NCI-H2081 (cell line): ENCODE data around the gene CDIPT.

Experiments
- DNase-seq, 2 experiments: peaks; one replicate each; lab custom pipeline; 2025; lab: John Stamatoyannopoulos, UW

Gene CDIPT

DNA sequence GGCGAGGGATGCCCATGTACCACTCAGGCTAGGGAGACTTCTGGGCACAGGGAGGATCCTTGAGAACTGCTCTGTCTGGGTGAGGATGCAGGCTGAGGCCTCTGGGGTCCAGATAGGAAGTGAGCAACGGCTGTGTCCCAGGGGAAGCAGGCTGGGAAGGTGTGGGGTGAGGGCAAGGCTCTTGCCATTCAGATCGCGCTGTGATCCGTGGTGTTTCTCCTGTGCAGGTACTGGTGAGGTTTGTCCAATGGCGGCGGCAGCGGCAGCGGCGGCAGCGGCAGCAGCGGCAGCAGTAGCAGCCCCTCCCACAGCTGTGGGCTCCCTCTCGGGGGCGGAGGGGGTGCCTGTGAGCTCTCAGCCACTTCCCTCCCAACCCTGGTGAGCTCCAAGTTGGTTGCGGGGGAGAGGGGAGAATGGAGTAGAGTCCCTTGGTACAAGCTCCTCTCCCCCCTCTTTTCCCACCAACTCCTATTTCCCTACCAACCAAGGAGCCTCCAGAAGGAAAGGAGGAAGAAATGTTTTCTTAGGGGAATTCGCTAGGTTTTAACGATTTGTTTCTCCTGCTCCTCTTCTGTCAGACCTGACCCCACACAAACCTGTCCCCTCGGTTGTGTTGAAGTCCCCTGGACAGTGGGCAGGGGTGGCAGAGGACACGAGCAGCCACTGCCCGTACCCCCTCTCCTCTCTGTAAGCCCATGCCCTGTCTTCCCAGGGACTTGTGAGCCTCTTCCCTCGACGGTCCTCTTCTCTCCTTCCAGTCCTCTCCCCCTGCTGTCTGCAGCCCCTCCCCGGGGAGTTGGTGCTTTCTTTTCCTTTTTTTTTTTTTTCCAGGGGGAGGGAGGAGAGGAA, 53.0 kb downstream of the CDIPT start:
- no peak for DNase-seq

- no peak for DNase-seq
Observed at GRCh38 chr16:29809031-29809747, 53.8 kb downstream of the CDIPT start.
